Breast epithelium (tissue), 4 donors: ENCODE measurements around the gene NECTIN4. TPM values are rescaled to one million over a fixed set of nuclear protein-coding genes. Genes with fewer than 3 reads are reported as not detected.
A peak's percentile ranks its signal among the peaks of the same experiment; 100 is the strongest.
"Not testable (repeated sequence)": the region's sequence is repeated elsewhere in the genome, so short reads cannot be mapped to it uniquely, and the experiment has no call there.

Source experiments
- DNase-seq, 2 donors: peaks; one replicate each; pipeline ENCODE4 v3.0.0-alpha.2; 2019; ENCODE audit warnings: low spot score in 2 of 2
- H3K27ac ChIP-seq, 2 donors: fragments of 200-600 bp; sonication (generic) in 1 of 2; one replicate each; pipeline ENCODE4 v1.5.1; 2016 to 2019; ENCODE audit warnings: mild to moderate bottlenecking in 1 of 2
- H3K27me3 ChIP-seq, 2 donors: fragments of 200-600 bp; sonication (generic) in 1 of 2; one replicate each; pipeline versions ENCODE4 v1.5.1 to v1.6.0; 2017 to 2019; ENCODE audit warnings: control low read depth in 1 of 2, mild to moderate bottlenecking in 1 of 2
- H3K36me3 ChIP-seq: fragments of 200-600 bp; one replicate; pipeline ENCODE4 v1.5.1; 2019
- H3K4me1 ChIP-seq, 2 donors: fragments of 200-600 bp; sonication (generic); one replicate each; pipeline ENCODE4 v1.5.1; 2016 to 2019; ENCODE audit warnings: control low read depth in 1 of 2
- H3K4me3 ChIP-seq, 3 donors: fragments of 200-600 bp; sonication (generic); 1 replicate in 2 of 3; 2 replicates in 1 of 3; pipeline ENCODE4 v1.5.1; 2016 to 2019; ENCODE audit warnings: mild to moderate bottlenecking in 3 of 3, moderate library complexity in 2 of 3
- H3K9me3 ChIP-seq, 2 donors: fragments of 200-600 bp; sonication (generic) in 1 of 2; one replicate each; pipeline ENCODE4 v1.5.1; 2016 to 2019; ENCODE audit warnings: control low read depth in 1 of 2
- POLR2A ChIP-seq: fragments of 450-650 bp; IDR thresholded peaks from one replicate; pipeline ENCODE4 v1.6.1; 2016; ENCODE audit warnings: antibody characterized with exemption, mild to moderate bottlenecking, moderate library complexity
- POLR2AphosphoS5 ChIP-seq, 3 donors: sonication (generic); formaldehyde crosslinking; IDR thresholded peaks; one replicate each; pipeline ENCODE4 v1.6.1; 2017; ENCODE audit warnings: antibody characterized with exemption in 3 of 3
- intact Hi-C: fragments of 100-400 bp; cut with DNase I; formaldehyde crosslinking; loops from one replicate; pipeline ENCODE4 v1.15.1; 2023; ENCODE audit warnings: low total_unique reads
- total RNA-seq, 3 donors: library from RNA; depleted of rRNA; stranded (reverse); fragments of >200 nt; gene quantifications; one replicate each; pipeline ENCODE4 v1.1.0, GENCODE V29; 2016
- TF ChIP-seq, protein P1 (sequence below), 3 donors: fragments of 450-650 bp; IDR thresholded peaks; one replicate each; pipeline ENCODE4 v1.5.1; 2016 to 2017; ENCODE audit warnings: antibody characterized with exemption in 3 of 3, mild to moderate bottlenecking in 3 of 3, moderate library complexity in 3 of 3

The NECTIN4 gene
- total RNA-seq, 3 donors from 2014 or later: 28.5 to 56.3 TPM; not detected in 1

DNA sequence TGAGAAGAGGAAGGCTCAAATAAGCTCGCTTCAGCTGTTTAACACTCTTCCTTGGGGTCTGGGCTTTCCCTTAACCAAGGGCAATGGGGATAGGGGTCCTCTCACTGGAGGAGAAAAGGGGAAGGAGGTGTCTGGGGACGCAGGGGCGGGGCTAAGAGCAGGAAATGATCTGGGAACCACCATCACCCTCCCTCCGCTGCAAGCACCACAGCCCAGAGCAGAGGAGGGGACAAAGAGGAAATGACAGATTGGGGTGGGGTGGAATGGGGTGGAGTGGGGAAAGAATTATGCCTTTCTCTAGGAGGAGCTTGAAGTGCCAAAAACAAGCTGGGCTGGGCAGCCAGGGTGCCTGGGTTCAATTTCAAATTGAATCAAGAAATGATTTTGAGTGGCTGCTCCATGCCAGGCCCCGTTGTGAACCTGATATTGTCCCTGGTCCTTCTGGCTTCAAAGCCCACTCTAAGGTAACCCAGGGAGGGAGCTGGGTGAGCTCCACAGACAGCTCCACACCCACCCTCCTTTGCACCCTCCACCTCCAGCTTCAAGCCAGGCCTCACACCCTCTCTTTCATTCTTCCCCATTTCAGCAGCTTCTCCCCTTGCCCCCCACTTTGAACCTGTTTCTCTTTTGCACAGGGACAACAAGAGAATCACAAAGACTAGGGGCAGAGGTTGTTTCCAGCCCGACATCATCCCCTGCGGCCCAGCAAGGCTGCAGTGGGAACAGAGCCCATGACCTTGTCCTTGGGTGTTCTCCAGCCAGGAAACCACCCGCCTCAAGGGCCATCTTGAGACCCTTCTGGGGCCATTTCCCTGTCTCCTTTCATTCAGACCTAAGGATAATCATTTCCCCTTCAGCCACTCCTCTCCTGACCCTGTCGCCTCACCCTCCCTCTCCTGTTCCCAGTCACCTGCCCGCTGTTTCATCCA lies 20.8 kb downstream of the NECTIN4 start:
- Histone ChIP-seq H3K27ac (peak overlapping the region; percentile 19 to 74), H3K4me3 (peak overlapping the region; percentile 35 to 49 (median 42)), H3K36me3 (no peaks in the 10 kb centered on the region), H3K4me1 (no peaks in the 10 kb centered on the region), H3K27me3 (no peaks in the 10 kb centered on the region), H3K9me3 (no peaks in the 10 kb centered on the region)
- intact Hi-C loops: no loop called here
- DNase-seq: no peak
- no peak for TF ChIP-seq POLR2A
- TF ChIP-seq, protein P1, sequence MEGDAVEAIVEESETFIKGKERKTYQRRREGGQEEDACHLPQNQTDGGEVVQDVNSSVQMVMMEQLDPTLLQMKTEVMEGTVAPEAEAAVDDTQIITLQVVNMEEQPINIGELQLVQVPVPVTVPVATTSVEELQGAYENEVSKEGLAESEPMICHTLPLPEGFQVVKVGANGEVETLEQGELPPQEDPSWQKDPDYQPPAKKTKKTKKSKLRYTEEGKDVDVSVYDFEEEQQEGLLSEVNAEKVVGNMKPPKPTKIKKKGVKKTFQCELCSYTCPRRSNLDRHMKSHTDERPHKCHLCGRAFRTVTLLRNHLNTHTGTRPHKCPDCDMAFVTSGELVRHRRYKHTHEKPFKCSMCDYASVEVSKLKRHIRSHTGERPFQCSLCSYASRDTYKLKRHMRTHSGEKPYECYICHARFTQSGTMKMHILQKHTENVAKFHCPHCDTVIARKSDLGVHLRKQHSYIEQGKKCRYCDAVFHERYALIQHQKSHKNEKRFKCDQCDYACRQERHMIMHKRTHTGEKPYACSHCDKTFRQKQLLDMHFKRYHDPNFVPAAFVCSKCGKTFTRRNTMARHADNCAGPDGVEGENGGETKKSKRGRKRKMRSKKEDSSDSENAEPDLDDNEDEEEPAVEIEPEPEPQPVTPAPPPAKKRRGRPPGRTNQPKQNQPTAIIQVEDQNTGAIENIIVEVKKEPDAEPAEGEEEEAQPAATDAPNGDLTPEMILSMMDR (IDR thresholded peaks at IDR 0.05): no peak
- TF ChIP-seq POLR2AphosphoS5 (IDR thresholded peaks at IDR 0.05): no peak

DNA sequence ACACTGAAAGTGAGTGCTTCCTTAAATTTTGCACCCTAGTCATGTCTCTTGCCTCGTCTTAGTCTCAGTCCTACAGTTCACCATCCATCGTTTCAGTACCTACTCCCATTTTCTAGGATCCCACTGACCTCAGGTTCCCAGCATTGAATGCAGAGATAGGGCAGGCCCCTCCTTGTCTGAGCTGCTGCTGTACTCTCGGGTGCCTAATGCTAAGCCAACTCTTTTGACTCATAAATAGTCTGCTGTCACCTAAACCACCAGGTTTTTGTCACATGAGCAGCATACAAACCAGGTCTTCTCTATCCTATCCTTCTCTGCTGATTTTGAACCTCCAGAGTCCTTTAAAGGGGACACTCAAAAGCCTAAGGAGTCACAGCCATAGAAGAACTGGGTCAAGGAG lies 22.7 kb downstream of the NECTIN4 start:
- DNase-seq: no peak
- H3K27ac ChIP-seq: no peak overlapping the region
- TF ChIP-seq POLR2A (no peak), POLR2AphosphoS5 (IDR thresholded peaks at IDR 0.05) (no peak)
- TF ChIP-seq, protein P1 (IDR thresholded peaks at IDR 0.05): no peak
- no peaks in the 10 kb centered on the region for H3K36me3 ChIP-seq
- no peak overlapping the region for H3K4me3 ChIP-seq
- no peaks in the 10 kb centered on the region for H3K4me1 ChIP-seq
- no peaks in the 10 kb centered on the region for H3K27me3 ChIP-seq
- intact Hi-C loops: no loop called here
- H3K9me3 ChIP-seq: no peaks in the 10 kb centered on the region

DNA sequence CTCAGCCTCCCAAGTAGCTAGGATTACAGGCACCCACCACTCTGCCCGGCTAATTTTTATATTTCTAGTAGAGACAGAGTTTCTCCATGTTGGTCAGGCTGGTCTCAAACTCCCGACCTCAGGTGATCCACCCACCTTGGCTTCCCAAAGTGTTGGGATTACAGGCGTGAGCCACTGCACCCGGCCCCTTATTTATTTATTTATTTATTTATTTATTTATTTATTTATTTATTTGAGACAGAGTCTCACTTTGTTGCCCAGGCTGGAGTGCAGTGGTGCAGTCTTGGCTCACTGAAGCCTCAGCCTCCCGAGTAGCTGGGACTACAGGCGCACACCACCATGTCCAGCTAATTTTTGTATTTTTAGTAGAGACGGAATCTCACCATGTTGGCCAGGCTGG lies 23.7 kb downstream of the NECTIN4 start:
- H3K4me1 ChIP-seq: not testable (repeated sequence)

DNA sequence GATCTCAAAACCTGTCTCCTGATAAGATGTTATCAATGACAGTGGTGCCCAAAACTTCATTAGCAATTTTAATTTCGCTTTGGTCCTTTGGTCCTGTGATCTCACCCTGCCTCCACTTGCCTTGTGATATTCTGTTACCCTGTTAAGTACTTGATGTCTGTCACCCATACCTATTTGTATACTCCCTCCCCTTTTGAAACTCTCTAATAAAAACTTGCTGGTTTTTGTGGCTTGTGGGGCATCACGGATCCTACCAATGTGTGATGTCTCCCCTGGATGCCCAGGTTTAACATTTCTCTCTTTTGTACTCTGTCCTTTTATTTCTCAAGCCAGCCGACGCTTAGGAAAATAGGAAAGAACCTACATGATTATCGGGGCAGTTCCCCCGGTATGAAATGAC lies 25.4 kb downstream of the NECTIN4 start:
- H3K36me3 ChIP-seq, H3K27ac ChIP-seq, H3K27me3 ChIP-seq, DNase-seq, H3K4me1 ChIP-seq, intact Hi-C loops, H3K4me3 ChIP-seq, H3K9me3 ChIP-seq: not testable (repeated sequence)

More for the DNA sequence above, 23.7 kb downstream of the NECTIN4 start:
- intact Hi-C loops, H3K27ac ChIP-seq, DNase-seq, H3K9me3 ChIP-seq, H3K4me3 ChIP-seq, H3K36me3 ChIP-seq, H3K27me3 ChIP-seq: not testable (repeated sequence)

DNA sequence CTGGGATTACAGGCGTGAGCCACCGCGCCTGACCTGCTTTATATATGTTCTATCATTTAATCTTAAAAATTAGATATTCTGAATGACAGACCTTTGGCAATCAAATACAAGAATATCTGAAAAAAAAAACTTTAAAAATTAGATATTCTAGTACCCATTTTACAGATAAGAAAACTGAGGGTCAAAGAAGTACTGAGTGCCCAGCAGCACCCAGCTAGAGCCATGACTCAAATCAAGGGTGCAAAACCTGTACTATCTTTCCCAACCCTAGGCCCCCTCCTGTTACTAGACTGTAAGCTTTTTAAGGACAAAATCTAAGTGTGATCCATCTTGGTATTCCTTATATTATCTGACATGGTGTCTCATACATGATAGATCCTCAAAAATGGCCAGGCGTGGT lies 27.9 kb downstream of the NECTIN4 start:
- intact Hi-C loops: no loop called here
- H3K27ac ChIP-seq: no peak overlapping the region
- no peaks in the 10 kb centered on the region for H3K4me1 ChIP-seq
- no peak overlapping the region for H3K4me3 ChIP-seq
- no peak for DNase-seq
- no peaks in the 10 kb centered on the region for H3K9me3 ChIP-seq
- H3K27me3 ChIP-seq: no peaks in the 10 kb centered on the region
- TF ChIP-seq POLR2AphosphoS5 (IDR thresholded peaks at IDR 0.05): no peak
- TF ChIP-seq, protein P1 (IDR thresholded peaks at IDR 0.05): no peak
- no peak for TF ChIP-seq POLR2A
- no peaks in the 10 kb centered on the region for H3K36me3 ChIP-seq

DNA sequence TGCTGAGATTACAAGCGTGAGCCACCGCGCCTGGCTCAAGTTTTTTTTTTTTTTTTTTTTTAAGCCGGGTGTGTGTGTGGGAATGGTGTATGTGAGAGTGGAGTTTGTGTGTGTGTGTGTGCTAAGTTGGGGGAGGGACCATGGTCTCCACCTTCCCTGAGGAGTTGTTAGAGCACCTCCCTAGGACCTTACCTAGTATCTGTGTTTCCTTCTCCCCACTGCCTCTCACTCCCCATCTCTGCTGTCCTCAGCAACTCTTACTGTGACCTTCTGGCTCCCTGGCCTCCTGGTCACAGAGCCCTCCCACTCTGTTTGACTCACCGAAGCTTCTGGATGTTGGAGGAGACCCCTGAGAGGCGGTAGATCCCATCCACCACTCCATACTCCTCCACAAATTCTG lies 30.1 kb downstream of the NECTIN4 start:
- Histone ChIP-seq H3K4me3 (no peak overlapping the region), H3K36me3 (no peaks in the 10 kb centered on the region), H3K27ac (no peak overlapping the region), H3K9me3 (no peaks in the 10 kb centered on the region), H3K4me1 (no peaks in the 10 kb centered on the region), H3K27me3 (no peaks in the 10 kb centered on the region)
- TF ChIP-seq, protein P1 (IDR thresholded peaks at IDR 0.05): no peak
- TF ChIP-seq POLR2A (no peak), POLR2AphosphoS5 (IDR thresholded peaks at IDR 0.05) (no peak)
- DNase-seq: no peak
- intact Hi-C loops: no loop called here
